ENCODE data around the gene ZER1. TPM values are rescaled to one million over a fixed set of nuclear protein-coding genes. Genes with fewer than 3 reads are reported as not detected.

ZER1 gene
- total RNA-seq, 1 donor from 2014 or later, result 11.5 TPM

DNA sequence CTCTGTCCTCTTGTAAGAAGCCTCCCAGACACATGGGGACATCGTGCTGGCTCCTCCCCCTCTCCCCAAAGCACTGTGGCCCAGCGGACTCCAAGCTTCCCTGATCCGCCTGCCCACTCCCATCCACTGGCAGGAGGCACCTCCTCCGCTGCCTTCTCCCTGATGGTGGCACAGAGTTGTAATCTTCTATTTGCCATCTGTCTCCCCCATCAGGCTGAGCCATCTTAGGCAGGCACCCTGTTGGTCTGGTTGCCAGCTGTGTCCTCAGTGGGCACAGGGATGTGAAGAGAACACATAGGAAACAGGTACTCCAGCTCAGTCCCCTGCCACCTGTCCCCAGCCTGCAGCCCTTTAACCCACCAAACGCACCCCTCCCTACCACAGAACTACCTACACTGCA is 42.4 kb downstream of the ZER1 start:
- TF ChIP-seq CTCF (conservative IDR thresholded peaks at IDR 0.05; ENCODE audit: low read depth, low read length), result no peak
- H3K4me3 ChIP-seq (ENCODE audit: low read depth, low read length), result no peak overlapping the region

DNA sequence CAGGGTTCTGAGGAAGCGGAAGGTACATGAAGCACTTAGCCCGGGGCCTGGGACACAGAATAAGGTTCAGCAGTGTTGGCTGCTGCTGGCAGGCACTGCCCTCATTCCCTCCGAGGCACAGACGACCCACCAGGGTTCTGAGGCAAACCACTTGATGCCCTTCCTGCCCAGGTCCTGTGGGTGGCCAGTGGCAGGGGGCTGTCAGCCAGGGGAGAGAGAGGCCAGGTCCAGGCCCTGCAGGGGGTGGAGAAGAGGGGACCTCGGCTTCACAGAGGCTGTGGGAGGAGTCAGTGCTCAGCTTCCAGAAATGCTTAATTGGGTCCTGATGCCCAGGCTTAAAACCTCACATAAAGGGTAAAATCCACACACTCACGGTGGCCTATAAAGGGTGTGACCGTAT is 43.4 kb downstream of the ZER1 start:
- no peak for DNase-seq (ENCODE audit: low read depth)
- H3K4me3 ChIP-seq (ENCODE audit: low read depth, low read length), result no peak overlapping the region
- TF ChIP-seq CTCF (conservative IDR thresholded peaks at IDR 0.05; ENCODE audit: low read depth, low read length), result no peak

More for the DNA sequence above, 42.4 kb downstream of the ZER1 start:
- DNase-seq (ENCODE audit: low read depth), result no peak

DNA sequence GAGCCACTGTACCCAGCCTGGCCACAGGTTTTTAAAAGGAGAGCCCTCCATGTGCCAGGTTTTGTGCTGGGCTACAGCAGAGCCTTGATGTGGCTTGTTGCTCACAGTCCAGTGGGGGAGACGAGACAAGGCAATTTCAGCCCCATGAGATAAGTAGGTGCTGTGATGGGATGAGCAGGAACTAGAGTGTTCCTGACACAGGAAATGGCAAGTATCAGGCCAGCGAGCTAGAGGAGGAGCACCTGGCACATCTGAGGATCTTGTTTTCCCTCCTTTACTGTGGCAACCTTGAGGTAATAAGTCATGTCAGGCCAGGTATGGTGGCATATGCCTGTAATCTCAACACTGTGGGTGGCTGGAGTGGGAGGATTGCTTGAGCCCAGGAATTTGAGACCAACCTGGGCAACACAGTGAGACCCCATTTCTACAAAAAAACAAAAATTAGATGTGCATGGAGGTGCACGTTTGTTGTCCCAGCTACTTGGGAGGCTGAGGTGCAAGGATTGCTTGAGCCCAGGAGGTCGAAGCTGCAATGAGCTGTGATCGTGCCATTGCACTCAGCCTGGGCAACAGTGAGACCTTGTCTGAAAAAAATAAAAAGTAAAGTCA is 44.0 kb downstream of the ZER1 start:
- no peak for TF ChIP-seq CTCF (conservative IDR thresholded peaks at IDR 0.05; ENCODE audit: low read depth, low read length)
- DNase-seq (ENCODE audit: low read depth), result no peak
- H3K4me3 ChIP-seq (ENCODE audit: low read depth, low read length), result no peak overlapping the region

- TF ChIP-seq CTCF (conservative IDR thresholded peaks at IDR 0.05; ENCODE audit: low read depth, low read length), result no peak
- H3K4me3 ChIP-seq (ENCODE audit: low read depth, low read length), result peak overlapping the region; percentile 96
- DNase-seq (ENCODE audit: low read depth), result no peak
Observed at GRCh38 chr9:128724744-128725211, 46.9 kb downstream of the ZER1 start.

DNA sequence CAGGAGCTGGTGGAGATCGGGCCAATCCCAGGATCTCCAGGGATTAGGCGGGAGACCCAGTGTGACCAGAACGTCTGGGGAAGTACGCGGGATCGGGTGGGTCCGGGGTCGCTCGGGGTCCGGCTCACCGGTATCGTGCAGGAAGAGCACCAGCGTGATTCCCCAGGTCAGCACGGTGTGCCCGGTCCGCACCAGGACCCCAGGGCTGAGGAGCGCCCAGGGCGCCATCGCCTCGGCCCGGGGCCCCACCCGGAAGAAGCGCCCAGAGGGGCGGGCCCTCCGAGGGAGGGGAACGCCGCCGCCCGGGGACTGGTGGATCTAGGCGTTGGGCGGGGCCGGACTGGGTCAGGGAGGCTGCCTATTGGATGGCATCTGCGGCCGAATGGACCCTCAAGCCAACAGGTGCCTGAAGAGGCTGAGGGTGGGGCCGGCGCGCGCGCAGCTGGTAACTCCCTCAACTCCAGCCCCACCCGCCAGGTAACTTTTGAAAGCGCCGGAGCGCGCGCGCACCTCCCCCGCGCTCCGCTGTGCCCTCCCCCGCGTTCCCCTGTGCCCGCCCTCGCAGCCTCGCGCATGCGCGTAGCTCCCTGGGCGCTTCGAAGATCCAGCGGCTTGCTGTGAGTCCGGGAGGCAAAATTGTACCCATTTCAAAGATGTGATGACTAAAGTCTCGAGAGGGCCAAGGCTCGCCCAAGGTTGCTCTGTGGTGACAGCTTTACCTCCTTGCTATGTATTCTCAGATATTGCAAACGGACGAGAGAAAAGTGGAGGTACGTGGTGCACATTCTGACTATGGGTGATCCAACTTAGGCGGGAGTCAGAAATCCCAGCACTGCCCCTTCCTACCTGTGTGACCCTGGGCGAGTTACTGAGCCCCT is 47.6 kb downstream of the ZER1 start, which contains the start of gene ZDHHC12:
ZDHHC12 (minus strand) TSS at position 262 of the 878 bp plus-strand sequence; CDS start at position 228, 34 bp downstream.
- TF ChIP-seq CTCF (conservative IDR thresholded peaks at IDR 0.05; ENCODE audit: low read depth, low read length), result no peak
- peak within 1 kb of the TSS; percentile 96 for H3K4me3 ChIP-seq (ENCODE audit: low read depth, low read length)
- DNase-seq (ENCODE audit: low read depth), result peak; percentile 61

- no peak for DNase-seq (ENCODE audit: low read depth)
- no peak for TF ChIP-seq CTCF (conservative IDR thresholded peaks at IDR 0.05; ENCODE audit: low read depth, low read length)
- H3K4me3 ChIP-seq (ENCODE audit: low read depth, low read length), result peak overlapping the region; percentile 96
Observed at GRCh38 chr9:128723352-128723865, 48.3 kb downstream of the ZER1 start.

All from epithelial cell of proximal tubule (primary cell).